ENCODE results near the gene VWA3B.
"Not testable (repeated sequence)": the region's sequence is repeated elsewhere in the genome, so short reads cannot be mapped to it uniquely, and the experiment has no call there.

VWA3B gene

DNA sequence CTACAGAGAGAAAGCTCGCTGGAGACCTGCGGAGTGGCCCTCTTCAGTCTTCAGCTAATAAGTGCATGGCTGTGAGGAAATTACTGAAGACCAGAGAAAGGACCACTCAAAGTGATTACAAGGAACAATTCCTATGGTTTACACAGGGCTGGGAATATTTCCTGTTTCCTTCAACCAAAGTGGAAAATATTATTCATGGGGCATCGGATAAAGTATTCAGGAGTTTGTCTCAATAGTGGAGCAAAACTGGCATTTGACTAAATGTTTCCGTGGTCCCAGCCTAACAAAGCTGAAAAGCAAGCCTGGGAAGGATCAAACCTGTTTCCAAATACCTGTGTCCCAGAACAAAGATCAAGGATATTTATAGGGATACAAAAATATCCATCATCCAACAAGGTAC is 227.3 kb downstream of the VWA3B start:
- no peak for ATAC-seq
- no peak for TF ChIP-seq PPARA (CRISPR knock-in tag; IDR thresholded peaks at IDR 0.05; ENCODE audit: borderline replicate concordance)
- TF ChIP-seq, protein P1, sequence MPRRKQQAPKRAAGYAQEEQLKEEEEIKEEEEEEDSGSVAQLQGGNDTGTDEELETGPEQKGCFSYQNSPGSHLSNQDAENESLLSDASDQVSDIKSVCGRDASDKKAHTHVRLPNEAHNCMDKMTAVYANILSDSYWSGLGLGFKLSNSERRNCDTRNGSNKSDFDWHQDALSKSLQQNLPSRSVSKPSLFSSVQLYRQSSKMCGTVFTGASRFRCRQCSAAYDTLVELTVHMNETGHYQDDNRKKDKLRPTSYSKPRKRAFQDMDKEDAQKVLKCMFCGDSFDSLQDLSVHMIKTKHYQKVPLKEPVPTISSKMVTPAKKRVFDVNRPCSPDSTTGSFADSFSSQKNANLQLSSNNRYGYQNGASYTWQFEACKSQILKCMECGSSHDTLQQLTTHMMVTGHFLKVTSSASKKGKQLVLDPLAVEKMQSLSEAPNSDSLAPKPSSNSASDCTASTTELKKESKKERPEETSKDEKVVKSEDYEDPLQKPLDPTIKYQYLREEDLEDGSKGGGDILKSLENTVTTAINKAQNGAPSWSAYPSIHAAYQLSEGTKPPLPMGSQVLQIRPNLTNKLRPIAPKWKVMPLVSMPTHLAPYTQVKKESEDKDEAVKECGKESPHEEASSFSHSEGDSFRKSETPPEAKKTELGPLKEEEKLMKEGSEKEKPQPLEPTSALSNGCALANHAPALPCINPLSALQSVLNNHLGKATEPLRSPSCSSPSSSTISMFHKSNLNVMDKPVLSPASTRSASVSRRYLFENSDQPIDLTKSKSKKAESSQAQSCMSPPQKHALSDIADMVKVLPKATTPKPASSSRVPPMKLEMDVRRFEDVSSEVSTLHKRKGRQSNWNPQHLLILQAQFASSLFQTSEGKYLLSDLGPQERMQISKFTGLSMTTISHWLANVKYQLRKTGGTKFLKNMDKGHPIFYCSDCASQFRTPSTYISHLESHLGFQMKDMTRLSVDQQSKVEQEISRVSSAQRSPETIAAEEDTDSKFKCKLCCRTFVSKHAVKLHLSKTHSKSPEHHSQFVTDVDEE (CRISPR knock-in tag; IDR thresholded peaks at IDR 0.05), result no peak
- no peak for TF ChIP-seq ISL1 (CRISPR knock-in tag; IDR thresholded peaks at IDR 0.05)
- no peak for TF ChIP-seq ZNF70 (CRISPR knock-in tag; IDR thresholded peaks at IDR 0.05)
- no peak for TF ChIP-seq TCF4 (CRISPR knock-in tag; IDR thresholded peaks at IDR 0.05; ENCODE audit: borderline replicate concordance)
- no peak for TF ChIP-seq CSDC2 (CRISPR knock-in tag; IDR thresholded peaks at IDR 0.05)
- TF ChIP-seq ARNTL (CRISPR knock-in tag; IDR thresholded peaks at IDR 0.05; ENCODE audit: borderline replicate concordance, low read depth), result no peak
- TF ChIP-seq SNAI2 (CRISPR knock-in tag; IDR thresholded peaks at IDR 0.05), result no peak
- TF ChIP-seq, protein P2, sequence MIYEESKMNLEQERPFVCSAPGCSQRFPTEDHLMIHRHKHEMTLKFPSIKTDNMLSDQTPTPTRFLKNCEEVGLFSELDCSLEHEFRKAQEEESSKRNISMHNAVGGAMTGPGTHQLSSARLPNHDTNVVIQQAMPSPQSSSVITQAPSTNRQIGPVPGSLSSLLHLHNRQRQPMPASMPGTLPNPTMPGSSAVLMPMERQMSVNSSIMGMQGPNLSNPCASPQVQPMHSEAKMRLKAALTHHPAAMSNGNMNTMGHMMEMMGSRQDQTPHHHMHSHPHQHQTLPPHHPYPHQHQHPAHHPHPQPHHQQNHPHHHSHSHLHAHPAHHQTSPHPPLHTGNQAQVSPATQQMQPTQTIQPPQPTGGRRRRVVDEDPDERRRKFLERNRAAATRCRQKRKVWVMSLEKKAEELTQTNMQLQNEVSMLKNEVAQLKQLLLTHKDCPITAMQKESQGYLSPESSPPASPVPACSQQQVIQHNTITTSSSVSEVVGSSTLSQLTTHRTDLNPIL (CRISPR knock-in tag; IDR thresholded peaks at IDR 0.05; ENCODE audit: low read depth), result no peak
- TF ChIP-seq, protein P3, sequence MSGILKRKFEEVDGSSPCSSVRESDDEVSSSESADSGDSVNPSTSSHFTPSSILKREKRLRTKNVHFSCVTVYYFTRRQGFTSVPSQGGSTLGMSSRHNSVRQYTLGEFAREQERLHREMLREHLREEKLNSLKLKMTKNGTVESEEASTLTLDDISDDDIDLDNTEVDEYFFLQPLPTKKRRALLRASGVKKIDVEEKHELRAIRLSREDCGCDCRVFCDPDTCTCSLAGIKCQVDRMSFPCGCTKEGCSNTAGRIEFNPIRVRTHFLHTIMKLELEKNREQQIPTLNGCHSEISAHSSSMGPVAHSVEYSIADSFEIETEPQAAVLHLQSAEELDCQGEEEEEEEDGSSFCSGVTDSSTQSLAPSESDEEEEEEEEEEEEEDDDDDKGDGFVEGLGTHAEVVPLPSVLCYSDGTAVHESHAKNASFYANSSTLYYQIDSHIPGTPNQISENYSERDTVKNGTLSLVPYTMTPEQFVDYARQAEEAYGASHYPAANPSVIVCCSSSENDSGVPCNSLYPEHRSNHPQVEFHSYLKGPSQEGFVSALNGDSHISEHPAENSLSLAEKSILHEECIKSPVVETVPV (CRISPR knock-in tag; IDR thresholded peaks at IDR 0.05), result no peak
- no peak for TF ChIP-seq TOX (CRISPR knock-in tag; IDR thresholded peaks at IDR 0.05; ENCODE audit: borderline replicate concordance)

DNA sequence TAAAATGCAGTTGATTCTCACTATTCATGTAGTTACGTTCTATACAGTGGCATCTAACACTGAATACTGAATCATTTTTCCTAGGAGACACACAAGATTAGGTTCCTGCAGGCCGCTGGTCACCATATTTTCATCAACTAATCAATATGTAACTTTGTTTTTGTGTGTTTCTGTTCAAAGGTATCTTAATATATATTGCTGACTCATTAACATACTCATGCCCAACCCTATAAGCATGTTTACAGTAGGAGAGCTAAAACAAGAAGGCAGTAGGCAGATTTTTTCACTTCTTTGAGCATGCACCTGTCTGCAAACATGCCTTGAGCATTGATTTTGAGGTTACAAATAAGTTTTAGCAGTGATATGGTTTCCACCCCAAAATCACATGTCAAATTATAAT is 229.0 kb downstream of the VWA3B start:
- TF ChIP-seq GLIS3 (CRISPR knock-in tag; IDR thresholded peaks at IDR 0.05), result no peak
- no peak for TF ChIP-seq ESRRG (CRISPR knock-in tag; IDR thresholded peaks at IDR 0.05)
- no peak for TF ChIP-seq ZNF70 (CRISPR knock-in tag; IDR thresholded peaks at IDR 0.05)
- TF ChIP-seq ZNF565 (CRISPR knock-in tag; conservative IDR thresholded peaks at IDR 0.05; ENCODE audit: low read depth), result no peak
- no peak for TF ChIP-seq ZNF8 (CRISPR knock-in tag; IDR thresholded peaks at IDR 0.05)
- no peak for TF ChIP-seq ARNTL (CRISPR knock-in tag; IDR thresholded peaks at IDR 0.05; ENCODE audit: borderline replicate concordance, low read depth)
- TF ChIP-seq, protein P4, sequence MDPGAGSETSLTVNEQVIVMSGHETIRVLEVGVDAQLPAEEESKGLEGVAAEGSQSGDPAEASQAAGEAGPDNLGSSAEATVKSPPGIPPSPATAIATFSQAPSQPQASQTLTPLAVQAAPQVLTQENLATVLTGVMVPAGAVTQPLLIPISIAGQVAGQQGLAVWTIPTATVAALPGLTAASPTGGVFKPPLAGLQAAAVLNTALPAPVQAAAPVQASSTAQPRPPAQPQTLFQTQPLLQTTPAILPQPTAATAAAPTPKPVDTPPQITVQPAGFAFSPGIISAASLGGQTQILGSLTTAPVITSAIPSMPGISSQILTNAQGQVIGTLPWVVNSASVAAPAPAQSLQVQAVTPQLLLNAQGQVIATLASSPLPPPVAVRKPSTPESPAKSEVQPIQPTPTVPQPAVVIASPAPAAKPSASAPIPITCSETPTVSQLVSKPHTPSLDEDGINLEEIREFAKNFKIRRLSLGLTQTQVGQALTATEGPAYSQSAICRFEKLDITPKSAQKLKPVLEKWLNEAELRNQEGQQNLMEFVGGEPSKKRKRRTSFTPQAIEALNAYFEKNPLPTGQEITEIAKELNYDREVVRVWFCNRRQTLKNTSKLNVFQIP (CRISPR knock-in tag; IDR thresholded peaks at IDR 0.05; ENCODE audit: borderline replicate concordance, low read depth), result no peak
- TF ChIP-seq ZFP30 (CRISPR knock-in tag; IDR thresholded peaks at IDR 0.05), result no peak
- TF ChIP-seq, protein P5, sequence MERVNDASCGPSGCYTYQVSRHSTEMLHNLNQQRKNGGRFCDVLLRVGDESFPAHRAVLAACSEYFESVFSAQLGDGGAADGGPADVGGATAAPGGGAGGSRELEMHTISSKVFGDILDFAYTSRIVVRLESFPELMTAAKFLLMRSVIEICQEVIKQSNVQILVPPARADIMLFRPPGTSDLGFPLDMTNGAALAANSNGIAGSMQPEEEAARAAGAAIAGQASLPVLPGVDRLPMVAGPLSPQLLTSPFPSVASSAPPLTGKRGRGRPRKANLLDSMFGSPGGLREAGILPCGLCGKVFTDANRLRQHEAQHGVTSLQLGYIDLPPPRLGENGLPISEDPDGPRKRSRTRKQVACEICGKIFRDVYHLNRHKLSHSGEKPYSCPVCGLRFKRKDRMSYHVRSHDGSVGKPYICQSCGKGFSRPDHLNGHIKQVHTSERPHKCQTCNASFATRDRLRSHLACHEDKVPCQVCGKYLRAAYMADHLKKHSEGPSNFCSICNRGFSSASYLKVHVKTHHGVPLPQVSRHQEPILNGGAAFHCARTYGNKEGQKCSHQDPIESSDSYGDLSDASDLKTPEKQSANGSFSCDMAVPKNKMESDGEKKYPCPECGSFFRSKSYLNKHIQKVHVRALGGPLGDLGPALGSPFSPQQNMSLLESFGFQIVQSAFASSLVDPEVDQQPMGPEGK (CRISPR knock-in tag; IDR thresholded peaks at IDR 0.05; ENCODE audit: borderline replicate concordance), result no peak
- no peak for ATAC-seq

DNA sequence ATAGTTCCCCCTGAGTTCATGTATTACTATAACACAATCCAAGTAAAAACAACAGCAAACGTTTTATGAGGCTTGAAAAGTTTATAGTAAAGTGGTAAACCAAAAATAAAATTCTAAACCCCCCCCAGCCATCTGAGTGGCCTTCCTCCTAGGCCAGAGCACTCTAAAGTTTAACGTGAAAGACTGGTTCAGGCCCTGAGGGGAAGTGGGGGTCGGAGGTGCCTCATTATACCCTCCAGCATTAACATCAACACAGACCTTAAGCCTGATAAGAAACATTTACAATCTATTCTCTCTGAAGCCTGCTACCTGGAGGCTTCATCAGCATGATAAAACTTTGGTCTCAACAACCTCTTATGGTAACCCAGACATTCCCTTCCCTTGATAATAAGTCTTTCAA is 230.2 kb downstream of the VWA3B start:
- TF ChIP-seq ZNF8 (CRISPR knock-in tag; IDR thresholded peaks at IDR 0.05) (no peak), ZC3H10 (CRISPR knock-in tag; IDR thresholded peaks at IDR 0.05) (no peak)
- ATAC-seq, result no peak

DNA sequence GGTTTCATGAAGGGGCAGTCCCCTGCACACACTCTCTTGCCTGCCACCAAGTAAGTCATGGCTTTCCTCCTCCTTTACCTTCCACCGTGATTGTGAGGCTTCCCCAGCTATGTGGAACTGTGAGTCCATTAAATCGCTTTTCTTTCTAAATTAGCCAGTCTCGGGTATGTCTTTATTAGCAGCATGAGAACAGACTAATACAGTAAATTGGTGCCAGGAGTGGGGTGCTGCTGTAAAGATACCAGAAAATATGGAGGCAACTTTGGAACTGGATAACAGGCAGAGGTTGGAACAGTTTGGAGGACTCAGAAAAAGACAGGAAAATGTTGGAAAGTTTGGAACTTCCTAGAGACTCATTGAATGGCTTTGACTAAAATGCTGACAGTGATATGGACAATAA is 233.2 kb downstream of the VWA3B start:
- ATAC-seq, result not testable (repeated sequence)

Measured in SK-N-SH treated with all-trans-retinoic acid at 6 μM for 48 hours (cell line).